HL-60 (cell line): ENCODE measurements around the gene FCHSD2.

Source experiments
- POLR2AphosphoS5 ChIP-seq: IDR thresholded peaks from 2 replicates; pipeline ENCODE4 v1.6.1; 2012; ENCODE audit warnings: low read depth
- SPI1 ChIP-seq: IDR thresholded peaks from 2 replicates; pipeline ENCODE4 v1.6.1; 2012; ENCODE audit warnings: low read depth, mild to moderate bottlenecking, borderline replicate concordance
- TF ChIP-seq, protein P1 (sequence below): IDR thresholded peaks from one replicate; pipeline ENCODE4 v1.5.1; 2011; ENCODE audit warnings: low read length, control low read depth, inconsistent platforms; ENCODE audit not compliant: insufficient read depth
- TF ChIP-seq, protein P2 (sequence below): IDR thresholded peaks from 2 replicates; pipeline ENCODE4 v1.6.1; 2012; ENCODE audit warnings: low read depth; ENCODE audit not compliant: insufficient replicate concordance

GRCh38 chr11:72904016-72904415, 238.1 kb downstream of the FCHSD2 start:
- no peak for TF ChIP-seq POLR2AphosphoS5
- TF ChIP-seq, protein P1, sequence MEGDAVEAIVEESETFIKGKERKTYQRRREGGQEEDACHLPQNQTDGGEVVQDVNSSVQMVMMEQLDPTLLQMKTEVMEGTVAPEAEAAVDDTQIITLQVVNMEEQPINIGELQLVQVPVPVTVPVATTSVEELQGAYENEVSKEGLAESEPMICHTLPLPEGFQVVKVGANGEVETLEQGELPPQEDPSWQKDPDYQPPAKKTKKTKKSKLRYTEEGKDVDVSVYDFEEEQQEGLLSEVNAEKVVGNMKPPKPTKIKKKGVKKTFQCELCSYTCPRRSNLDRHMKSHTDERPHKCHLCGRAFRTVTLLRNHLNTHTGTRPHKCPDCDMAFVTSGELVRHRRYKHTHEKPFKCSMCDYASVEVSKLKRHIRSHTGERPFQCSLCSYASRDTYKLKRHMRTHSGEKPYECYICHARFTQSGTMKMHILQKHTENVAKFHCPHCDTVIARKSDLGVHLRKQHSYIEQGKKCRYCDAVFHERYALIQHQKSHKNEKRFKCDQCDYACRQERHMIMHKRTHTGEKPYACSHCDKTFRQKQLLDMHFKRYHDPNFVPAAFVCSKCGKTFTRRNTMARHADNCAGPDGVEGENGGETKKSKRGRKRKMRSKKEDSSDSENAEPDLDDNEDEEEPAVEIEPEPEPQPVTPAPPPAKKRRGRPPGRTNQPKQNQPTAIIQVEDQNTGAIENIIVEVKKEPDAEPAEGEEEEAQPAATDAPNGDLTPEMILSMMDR, result no peak
- TF ChIP-seq, protein P2, sequence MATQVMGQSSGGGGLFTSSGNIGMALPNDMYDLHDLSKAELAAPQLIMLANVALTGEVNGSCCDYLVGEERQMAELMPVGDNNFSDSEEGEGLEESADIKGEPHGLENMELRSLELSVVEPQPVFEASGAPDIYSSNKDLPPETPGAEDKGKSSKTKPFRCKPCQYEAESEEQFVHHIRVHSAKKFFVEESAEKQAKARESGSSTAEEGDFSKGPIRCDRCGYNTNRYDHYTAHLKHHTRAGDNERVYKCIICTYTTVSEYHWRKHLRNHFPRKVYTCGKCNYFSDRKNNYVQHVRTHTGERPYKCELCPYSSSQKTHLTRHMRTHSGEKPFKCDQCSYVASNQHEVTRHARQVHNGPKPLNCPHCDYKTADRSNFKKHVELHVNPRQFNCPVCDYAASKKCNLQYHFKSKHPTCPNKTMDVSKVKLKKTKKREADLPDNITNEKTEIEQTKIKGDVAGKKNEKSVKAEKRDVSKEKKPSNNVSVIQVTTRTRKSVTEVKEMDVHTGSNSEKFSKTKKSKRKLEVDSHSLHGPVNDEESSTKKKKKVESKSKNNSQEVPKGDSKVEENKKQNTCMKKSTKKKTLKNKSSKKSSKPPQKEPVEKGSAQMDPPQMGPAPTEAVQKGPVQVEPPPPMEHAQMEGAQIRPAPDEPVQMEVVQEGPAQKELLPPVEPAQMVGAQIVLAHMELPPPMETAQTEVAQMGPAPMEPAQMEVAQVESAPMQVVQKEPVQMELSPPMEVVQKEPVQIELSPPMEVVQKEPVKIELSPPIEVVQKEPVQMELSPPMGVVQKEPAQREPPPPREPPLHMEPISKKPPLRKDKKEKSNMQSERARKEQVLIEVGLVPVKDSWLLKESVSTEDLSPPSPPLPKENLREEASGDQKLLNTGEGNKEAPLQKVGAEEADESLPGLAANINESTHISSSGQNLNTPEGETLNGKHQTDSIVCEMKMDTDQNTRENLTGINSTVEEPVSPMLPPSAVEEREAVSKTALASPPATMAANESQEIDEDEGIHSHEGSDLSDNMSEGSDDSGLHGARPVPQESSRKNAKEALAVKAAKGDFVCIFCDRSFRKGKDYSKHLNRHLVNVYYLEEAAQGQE, result no peak
- TF ChIP-seq SPI1, result no peak
